NCI-H1092 (cell line): ENCODE results near the gene UPF3A.
"Not testable (repeated sequence)": the region's sequence is repeated elsewhere in the genome, so short reads cannot be mapped to it uniquely, and the experiment has no call there.

Experiments used
- DNase-seq: peaks from one replicate; lab custom pipeline; 2025; lab: John Stamatoyannopoulos, UW

Gene UPF3A

GRCh38 chr13:114264313-114264712 lies 17.1 kb upstream of the UPF3A start:
- DNase-seq, result not testable (repeated sequence)

GRCh38 chr13:114264886-114265611 lies 16.4 kb upstream of the UPF3A start:
- DNase-seq, result no peak

- DNase-seq, result no peak
Measured at GRCh38 chr13:114266241-114266640, 15.2 kb upstream of the UPF3A start.

- no peak for DNase-seq
Measured at GRCh38 chr13:114268344-114269280, 12.8 kb upstream of the UPF3A start.

GRCh38 chr13:114269281-114269770 lies 12.1 kb upstream of the UPF3A start:
- no peak for DNase-seq

- DNase-seq, result no peak
Measured at GRCh38 chr13:114272977-114273376, 8.4 kb upstream of the UPF3A start.

GRCh38 chr13:114275304-114275703 lies 6.1 kb upstream of the UPF3A start:
- DNase-seq, result no peak

GRCh38 chr13:114279146-114279545 lies 2.3 kb upstream of the UPF3A start:
- no peak for DNase-seq

GRCh38 chr13:114279758-114280355 lies 1.5 kb upstream of the UPF3A start:
- no peak for DNase-seq

GRCh38 chr13:114282041-114282670 lies 755 bp downstream of the UPF3A start:
- peak; percentile 34 for DNase-seq

- DNase-seq, result no peak
Measured at GRCh38 chr13:114283576-114283975, 2.2 kb downstream of the UPF3A start.

GRCh38 chr13:114284680-114285079 lies 3.3 kb downstream of the UPF3A start:
- DNase-seq, result no peak

GRCh38 chr13:114285166-114285808 lies 3.9 kb downstream of the UPF3A start:
- DNase-seq, result no peak

- no peak for DNase-seq
Measured at GRCh38 chr13:114286808-114287207, 5.4 kb downstream of the UPF3A start.

- no peak for DNase-seq
Measured at GRCh38 chr13:114288157-114288591, 6.8 kb downstream of the UPF3A start.

- DNase-seq, result no peak
Measured at GRCh38 chr13:114296448-114296847, 15.0 kb downstream of the UPF3A start.

GRCh38 chr13:114296902-114297301 lies 15.5 kb downstream of the UPF3A start:
- DNase-seq, result no peak

GRCh38 chr13:114298866-114299265 lies 17.5 kb downstream of the UPF3A start:
- no peak for DNase-seq

- DNase-seq, result no peak
Measured at GRCh38 chr13:114299604-114300305, 18.4 kb downstream of the UPF3A start.

GRCh38 chr13:114303700-114304327 lies 22.4 kb downstream of the UPF3A start:
- DNase-seq, result no peak
